ENCODE data around the gene CHRDL1.

- TF ChIP-seq GATA2 (IDR thresholded peaks at IDR 0.05; ENCODE audit: low read depth, low read length) (no peak), GATA3 (IDR thresholded peaks at IDR 0.05; ENCODE audit: low read depth, low read length) (no peak)
Measured at GRCh38 chrX:110836982-110837381, 41.4 kb upstream of the CHRDL1 start.
